Lung (tissue), 12 donors: ENCODE measurements around the gene SMPX. TPM values are rescaled to one million over a fixed set of nuclear protein-coding genes. Genes with fewer than 3 reads are reported as not detected.

Experiments
- ATAC-seq: fragments of 200-7000 bp; cut with Tn5 transposase; one replicate; pipeline ENCODE4 v1.9.1; 2020; ENCODE audit warnings: moderate number of reproducible peaks; ENCODE audit not compliant: insufficient read depth, low FRiP score
- DNase-seq, 3 donors: peaks; one replicate each; pipeline ENCODE4 v3.0.0-alpha.2; 2013 to 2017
- H3K27ac ChIP-seq, 2 donors: one replicate each; pipeline ENCODE4 v1.5.1; 2013; ENCODE audit warnings: mild to moderate bottlenecking in 2 of 2, moderate library complexity in 2 of 2, control low read depth in 1 of 2, inconsistent platforms in 1 of 2, low read depth in 1 of 2, low read length in 1 of 2
- H3K27me3 ChIP-seq, 3 donors: one replicate each; pipeline ENCODE4 v1.5.1; 2013; ENCODE audit warnings: low read length in 2 of 3; ENCODE audit not compliant: control insufficient read depth in 3 of 3, insufficient read depth in 3 of 3
- H3K36me3 ChIP-seq, 4 donors: one replicate each; pipeline ENCODE4 v1.5.1; 2013; ENCODE audit warnings: low read length in 4 of 4, mild to moderate bottlenecking in 1 of 4, moderate library complexity in 1 of 4; ENCODE audit not compliant: control insufficient read depth in 4 of 4, insufficient read depth in 4 of 4
- H3K4me1 ChIP-seq, 5 donors: one replicate each; pipeline ENCODE4 v1.5.1; 2013; ENCODE audit warnings: low read length in 5 of 5, mild to moderate bottlenecking in 2 of 5, moderate library complexity in 1 of 5; ENCODE audit not compliant: control insufficient read depth in 5 of 5, insufficient read depth in 5 of 5
- H3K4me3 ChIP-seq: one replicate; pipeline ENCODE4 v1.5.1; 2013; ENCODE audit warnings: mild to moderate bottlenecking, control low read depth, moderate library complexity
- H3K9ac ChIP-seq, 2 donors: one replicate each; pipeline ENCODE4 v1.5.1; 2013; ENCODE audit warnings: low read length in 2 of 2, control low read depth in 1 of 2; ENCODE audit not compliant: insufficient read depth in 1 of 2
- H3K9me3 ChIP-seq, 4 donors: one replicate each; pipeline ENCODE4 v1.5.1; 2013; ENCODE audit warnings: low read length in 3 of 4, mild to moderate bottlenecking in 1 of 4, moderate library complexity in 1 of 4; ENCODE audit not compliant: control insufficient read depth in 4 of 4, insufficient read depth in 3 of 4
- WGBS, 2 donors: extraction: QIAGEN DNeasy Blood & Tissue Kit; methylation state at CpG; one replicate each; pipeline ENCODE4 v1.1.7; 2013; 5-methylcytosine and 5-hydroxymethylcytosine counted together
- polyA plus RNA-seq, 2 donors: library from polyadenylated mRNA; stranded (reverse); fragments of 200-250 nt; gene quantifications; one replicate each; pipeline ENCODE4 v1.2.1, GENCODE V29; 2013
- total RNA-seq, 2 donors: library from RNA; depleted of rRNA in 1 of 2; stranded (reverse); fragments of >200 nt in 1 of 2; gene quantifications; one replicate each; pipeline ENCODE4 v1.2.1, GENCODE V29; 2014 to 2021
- TF ChIP-seq, protein P1 (sequence below): IDR thresholded peaks from 2 replicates; pipeline ENCODE4 v1.5.1; 2012; ENCODE audit warnings: mild to moderate bottlenecking; ENCODE audit errors: control extremely low read depth, extremely low read depth
- donor health status: control.
- donor health status: control.
- donor health status: Bipolar disorder and iron deficiency.
- donor health status: healthy.
- donor health status: DM: yes; HTN: yes; CAD: no.

Gene SMPX
- total and polyA plus RNA-seq, 4 donors: 0.08 to 2.3 TPM; not detected in 2

DNA sequence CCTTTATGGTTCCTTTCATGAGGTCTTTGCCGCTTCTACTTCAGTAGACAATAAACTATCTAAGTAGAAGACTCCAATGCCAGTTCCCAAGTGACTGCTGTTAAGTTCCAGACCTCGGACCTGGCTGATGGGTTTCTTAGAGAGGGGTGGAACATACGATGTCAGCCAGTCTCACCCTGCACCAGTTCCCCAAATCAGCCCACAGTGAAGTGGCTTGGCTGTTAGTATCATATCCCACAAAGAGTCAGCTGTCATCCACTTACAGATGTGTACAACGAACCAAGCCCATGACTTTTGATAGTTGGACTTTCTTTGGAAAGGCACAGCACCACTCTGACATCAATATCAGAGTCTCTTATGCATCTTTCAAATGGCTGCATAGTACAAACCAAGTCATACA, 91.7 kb downstream of the SMPX start:
- Histone ChIP-seq H3K27ac (peak overlapping the region in 1 of 2 donors; percentile 79), H3K4me1 (peaks cover 0 to 3% (median 0%) of the 10 kb centered on the region in 5 donors), H3K9ac (no peak overlapping the region), H3K36me3 (no peaks in the 10 kb centered on the region), H3K4me3 (no peak overlapping the region), H3K27me3 (peaks cover 0 to 6% (median 5%) of the 10 kb centered on the region in 3 donors), H3K9me3 (no peaks in the 10 kb centered on the region)
- TF ChIP-seq, protein P1, sequence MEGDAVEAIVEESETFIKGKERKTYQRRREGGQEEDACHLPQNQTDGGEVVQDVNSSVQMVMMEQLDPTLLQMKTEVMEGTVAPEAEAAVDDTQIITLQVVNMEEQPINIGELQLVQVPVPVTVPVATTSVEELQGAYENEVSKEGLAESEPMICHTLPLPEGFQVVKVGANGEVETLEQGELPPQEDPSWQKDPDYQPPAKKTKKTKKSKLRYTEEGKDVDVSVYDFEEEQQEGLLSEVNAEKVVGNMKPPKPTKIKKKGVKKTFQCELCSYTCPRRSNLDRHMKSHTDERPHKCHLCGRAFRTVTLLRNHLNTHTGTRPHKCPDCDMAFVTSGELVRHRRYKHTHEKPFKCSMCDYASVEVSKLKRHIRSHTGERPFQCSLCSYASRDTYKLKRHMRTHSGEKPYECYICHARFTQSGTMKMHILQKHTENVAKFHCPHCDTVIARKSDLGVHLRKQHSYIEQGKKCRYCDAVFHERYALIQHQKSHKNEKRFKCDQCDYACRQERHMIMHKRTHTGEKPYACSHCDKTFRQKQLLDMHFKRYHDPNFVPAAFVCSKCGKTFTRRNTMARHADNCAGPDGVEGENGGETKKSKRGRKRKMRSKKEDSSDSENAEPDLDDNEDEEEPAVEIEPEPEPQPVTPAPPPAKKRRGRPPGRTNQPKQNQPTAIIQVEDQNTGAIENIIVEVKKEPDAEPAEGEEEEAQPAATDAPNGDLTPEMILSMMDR: no peak
- no peak for ATAC-seq
- 66 to 91% methylated on average over 4 of the region's 4 CpGs for WGBS, 2 donors
- DNase-seq: no peak

DNA sequence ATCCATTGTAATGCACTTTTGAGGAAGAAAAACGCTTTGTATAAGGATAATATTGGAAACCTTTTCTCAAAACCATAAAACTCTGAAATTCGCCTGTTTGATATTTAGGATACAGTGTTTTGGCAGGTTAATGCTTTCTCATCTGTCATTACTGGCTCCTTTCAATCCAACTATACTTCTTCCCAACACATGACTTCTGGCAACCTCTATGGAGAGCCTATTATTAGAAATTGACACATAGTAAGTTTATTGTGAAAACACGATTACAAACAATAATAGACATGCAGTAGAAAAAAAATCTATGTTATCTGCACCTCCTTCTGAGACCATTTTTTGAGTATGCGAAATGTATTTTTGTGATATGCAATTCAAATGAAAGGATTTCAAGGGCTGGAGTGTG, 95.2 kb downstream of the SMPX start:
- Histone ChIP-seq H3K9ac (no peak overlapping the region), H3K4me3 (no peak overlapping the region), H3K4me1 (peaks cover 0 to 17% (median 1%) of the 10 kb centered on the region in 5 donors), H3K9me3 (no peaks in the 10 kb centered on the region), H3K27me3 (peaks cover 0 to 9% (median 2%) of the 10 kb centered on the region in 3 donors), H3K27ac (no peak overlapping the region), H3K36me3 (no peaks in the 10 kb centered on the region)
- no peak for ATAC-seq
- WGBS, 2 donors: 57 to 85% methylated on average over 4 of the region's 4 CpGs
- TF ChIP-seq, protein P1: no peak
- no peak for DNase-seq

DNA sequence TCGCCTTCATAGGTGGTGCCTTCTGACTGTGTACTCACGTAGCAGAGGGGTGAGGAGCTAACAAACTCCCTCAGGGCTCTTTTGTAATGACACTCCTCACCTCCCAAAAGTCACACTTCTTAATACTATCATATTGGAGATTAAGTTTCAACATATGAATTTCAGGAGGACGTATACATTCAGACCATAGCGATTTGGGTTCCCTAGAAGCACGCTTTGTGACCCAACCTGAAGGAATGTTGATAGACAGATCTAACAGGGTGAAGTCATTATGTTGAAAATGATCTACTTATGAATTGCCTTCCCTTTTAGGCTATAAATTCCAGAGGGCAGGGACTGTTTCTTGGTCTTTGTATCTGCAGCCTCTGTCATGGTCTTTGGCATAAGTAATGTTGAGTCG, 96.6 kb downstream of the SMPX start:
- Histone ChIP-seq H3K9me3 (peaks cover 0 to 5% (median 0%) of the 10 kb centered on the region in 4 donors), H3K27ac (peak overlapping the region in 1 of 2 donors; percentile 29), H3K9ac (no peak overlapping the region), H3K4me3 (no peak overlapping the region), H3K36me3 (no peaks in the 10 kb centered on the region), H3K4me1 (peaks cover 0 to 17% (median 1%) of the 10 kb centered on the region in 5 donors), H3K27me3 (peaks cover 2 to 9% (median 4%) of the 10 kb centered on the region in 3 donors)
- DNase-seq: no peak
- 57 to 87% methylated on average over 6 of the region's 6 CpGs for WGBS, 2 donors
- no peak for ATAC-seq
- TF ChIP-seq, protein P1: no peak

DNA sequence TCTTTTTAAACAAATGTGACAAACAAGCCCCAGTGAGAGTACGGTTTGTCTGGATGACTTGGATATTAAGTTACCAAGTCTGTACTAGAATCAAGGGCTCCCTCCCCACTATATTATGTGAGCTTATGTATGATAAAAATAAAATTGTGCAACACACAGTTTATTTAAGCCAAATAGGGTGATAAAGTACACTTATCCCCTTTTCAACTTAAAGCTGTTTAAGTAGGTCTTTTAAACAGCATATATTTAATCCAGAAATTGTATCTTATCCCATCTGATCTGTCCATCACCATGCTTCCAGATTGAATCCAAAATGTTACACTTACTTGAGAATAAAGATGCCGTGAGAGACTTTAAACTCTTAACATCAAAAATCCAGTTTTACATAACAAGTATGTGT, 97.8 kb downstream of the SMPX start:
- TF ChIP-seq, protein P1: no peak
- Histone ChIP-seq H3K4me3 (no peak overlapping the region), H3K36me3 (no peaks in the 10 kb centered on the region), H3K9ac (no peak overlapping the region), H3K9me3 (peaks cover 0 to 6% (median 0%) of the 10 kb centered on the region in 4 donors), H3K27me3 (peaks cover 2 to 9% (median 4%) of the 10 kb centered on the region in 3 donors), H3K4me1 (peaks cover 0 to 17% (median 2%) of the 10 kb centered on the region in 5 donors), H3K27ac (no peak overlapping the region)
- ATAC-seq (no peak), DNase-seq (peak in 2 of 3 donors; percentile 68 to 77)
- WGBS, 2 donors: 77 to 86% methylated on average over 2 of the region's 2 CpGs
